Endothelial cell of umbilical vein (primary cell): ENCODE data around the gene SETD3.

Source experiments
- EZH2 ChIP-seq: IDR thresholded peaks from 2 replicates; pipeline ENCODE4 v1.6.1; 2012; ENCODE audit warnings: borderline replicate concordance, low read depth, mild to moderate bottlenecking, moderate library complexity, low read length, inconsistent platforms; ENCODE audit not compliant: severe bottlenecking
- TF ChIP-seq, protein P1 (sequence below), 2 donors: IDR thresholded peaks; 1 replicate in 1 of 2; 2 replicates in 1 of 2; pipeline ENCODE4 v1.5.1; 2011; ENCODE audit warnings: low read length in 2 of 2, mild to moderate bottlenecking in 2 of 2, moderate library complexity in 2 of 2, control low read depth in 1 of 2, inconsistent platforms in 1 of 2, low read depth in 1 of 2; ENCODE audit not compliant: insufficient read depth in 1 of 2; ENCODE audit errors: extremely low read depth in 1 of 2

DNA sequence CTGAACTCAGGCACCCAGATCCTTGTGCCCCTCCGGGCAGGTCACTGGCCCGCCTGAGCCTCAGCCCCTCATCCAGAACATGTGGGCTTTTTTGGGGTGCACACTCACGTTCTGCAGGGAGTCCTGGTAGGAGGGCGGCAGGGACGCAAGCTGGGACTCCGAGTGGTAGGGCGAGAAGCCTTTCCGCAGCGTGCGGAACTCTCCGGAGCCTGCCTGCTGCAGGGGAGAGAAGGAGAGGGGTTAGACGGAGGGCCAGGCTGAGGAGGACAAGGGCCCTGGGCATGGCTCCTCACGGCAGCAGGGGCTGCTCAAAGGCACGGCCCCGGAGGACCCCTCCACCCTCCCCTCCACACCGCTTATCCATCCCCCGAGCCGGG, 41.4 kb upstream of the SETD3 start:
- TF ChIP-seq EZH2, result no peak
- TF ChIP-seq, protein P1, sequence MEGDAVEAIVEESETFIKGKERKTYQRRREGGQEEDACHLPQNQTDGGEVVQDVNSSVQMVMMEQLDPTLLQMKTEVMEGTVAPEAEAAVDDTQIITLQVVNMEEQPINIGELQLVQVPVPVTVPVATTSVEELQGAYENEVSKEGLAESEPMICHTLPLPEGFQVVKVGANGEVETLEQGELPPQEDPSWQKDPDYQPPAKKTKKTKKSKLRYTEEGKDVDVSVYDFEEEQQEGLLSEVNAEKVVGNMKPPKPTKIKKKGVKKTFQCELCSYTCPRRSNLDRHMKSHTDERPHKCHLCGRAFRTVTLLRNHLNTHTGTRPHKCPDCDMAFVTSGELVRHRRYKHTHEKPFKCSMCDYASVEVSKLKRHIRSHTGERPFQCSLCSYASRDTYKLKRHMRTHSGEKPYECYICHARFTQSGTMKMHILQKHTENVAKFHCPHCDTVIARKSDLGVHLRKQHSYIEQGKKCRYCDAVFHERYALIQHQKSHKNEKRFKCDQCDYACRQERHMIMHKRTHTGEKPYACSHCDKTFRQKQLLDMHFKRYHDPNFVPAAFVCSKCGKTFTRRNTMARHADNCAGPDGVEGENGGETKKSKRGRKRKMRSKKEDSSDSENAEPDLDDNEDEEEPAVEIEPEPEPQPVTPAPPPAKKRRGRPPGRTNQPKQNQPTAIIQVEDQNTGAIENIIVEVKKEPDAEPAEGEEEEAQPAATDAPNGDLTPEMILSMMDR (IDR thresholded peaks at IDR 0.05; ENCODE audit: extremely low read depth in 1 of 2, insufficient read depth in 1 of 2, low read depth in 1 of 2, low read length in 2 of 2), result no peak
